HG03196 (cell line): ENCODE results near the gene CHL1.
A peak's percentile ranks its signal among the peaks of the same experiment; 100 is the strongest.

Source experiments
- ATAC-seq: cut with Tn5 transposase; IDR thresholded peaks from one replicate; pipeline ENCODE4 v1.9.1; 2021; ENCODE audit not compliant: unreplicated experiment

CHL1 gene

GRCh38 chr3:196311-197148 lies at the start of gene CHL1:
CHL1 (plus strand) TSS chr3:196763; CDS start chr3:319777, 123,014 bp downstream.
- ATAC-seq, result peak; percentile 9

- no peak for ATAC-seq
These were observed 44.9 kb upstream of the CHL1 start for GRCh38 chr3:151614-152189.

DNA sequence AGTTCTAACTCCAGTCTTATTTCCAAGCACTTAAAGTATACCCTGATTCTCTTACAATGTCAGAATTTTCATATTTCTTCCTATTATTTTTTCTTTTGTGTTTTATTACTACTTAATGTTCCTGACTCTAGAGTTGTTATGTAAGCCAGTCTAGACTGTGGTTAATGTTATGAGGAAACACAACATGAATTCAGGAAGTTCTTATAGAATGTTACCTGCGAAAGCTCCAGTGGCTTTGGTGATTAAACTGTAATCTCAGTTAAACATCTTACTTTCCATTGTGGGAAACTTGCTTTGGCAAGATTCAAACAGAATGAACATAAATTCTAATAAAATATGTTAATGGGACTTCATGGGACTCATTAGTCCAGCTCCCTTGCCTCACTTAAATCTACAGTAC lies 36.6 kb upstream of the CHL1 start:
- ATAC-seq, result no peak

DNA sequence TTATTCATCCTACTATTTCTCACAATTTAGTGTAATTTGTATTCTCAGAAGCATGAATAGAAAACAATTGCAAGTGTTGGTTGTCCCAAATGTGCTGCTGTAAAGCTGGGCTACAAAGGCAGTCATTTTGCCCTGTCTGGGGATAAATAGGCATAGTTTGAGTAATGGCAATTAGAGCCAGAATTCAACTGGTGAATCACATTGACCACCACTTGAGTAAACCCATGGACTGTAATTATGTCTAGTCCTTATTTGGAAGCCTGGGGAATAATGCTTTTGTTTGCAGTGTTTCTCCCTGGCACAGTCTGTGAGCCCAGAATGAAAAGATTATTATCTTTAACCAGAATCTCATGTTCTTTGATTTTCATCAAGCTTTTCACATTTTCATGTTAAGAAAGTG lies 30.5 kb upstream of the CHL1 start:
- ATAC-seq, result no peak

- ATAC-seq, result no peak
These were observed 29.8 kb upstream of the CHL1 start for GRCh38 chr3:166799-167198.

DNA sequence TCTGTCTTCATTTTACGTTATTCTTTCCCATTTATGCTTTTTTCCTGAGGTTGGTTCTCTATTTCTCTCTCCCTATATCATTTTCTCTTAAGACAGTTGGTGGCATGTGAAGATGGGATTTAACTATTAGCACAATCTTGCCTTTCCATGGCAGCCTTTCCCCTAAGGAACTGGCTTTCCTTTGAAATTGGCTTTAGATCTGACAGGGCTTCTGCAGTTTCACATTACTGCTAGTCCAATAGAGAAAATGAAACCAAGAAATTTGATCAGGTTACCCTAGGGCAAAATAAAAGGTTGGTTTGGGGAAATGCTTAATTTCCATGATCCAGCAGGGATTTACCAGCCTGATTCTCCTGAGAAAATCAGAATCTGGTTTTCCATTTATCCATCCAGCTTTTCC lies 22.7 kb upstream of the CHL1 start:
- ATAC-seq, result peak; percentile 90

DNA sequence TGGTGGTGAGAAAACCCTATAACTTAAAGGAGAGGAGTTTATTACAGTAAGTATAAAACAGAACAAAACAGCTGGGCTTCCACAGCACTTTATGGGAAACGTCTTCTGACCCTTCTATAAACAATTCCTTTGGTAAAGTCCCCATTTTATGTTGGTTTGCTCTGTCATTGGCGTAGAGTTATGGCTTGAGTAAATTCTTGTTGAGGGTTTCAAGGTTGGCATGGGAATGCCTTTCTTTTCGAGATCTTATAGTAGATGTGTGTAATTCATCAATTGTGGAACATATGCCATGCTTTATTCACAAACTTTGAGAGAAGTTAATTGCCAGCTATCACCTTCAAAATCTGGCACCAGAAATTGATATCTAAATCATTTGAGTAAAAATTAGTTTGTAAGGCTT lies 11.6 kb upstream of the CHL1 start:
- ATAC-seq, result no peak

GRCh38 chr3:192215-192929 lies 4.2 kb upstream of the CHL1 start:
- ATAC-seq, result peak; percentile 55

DNA sequence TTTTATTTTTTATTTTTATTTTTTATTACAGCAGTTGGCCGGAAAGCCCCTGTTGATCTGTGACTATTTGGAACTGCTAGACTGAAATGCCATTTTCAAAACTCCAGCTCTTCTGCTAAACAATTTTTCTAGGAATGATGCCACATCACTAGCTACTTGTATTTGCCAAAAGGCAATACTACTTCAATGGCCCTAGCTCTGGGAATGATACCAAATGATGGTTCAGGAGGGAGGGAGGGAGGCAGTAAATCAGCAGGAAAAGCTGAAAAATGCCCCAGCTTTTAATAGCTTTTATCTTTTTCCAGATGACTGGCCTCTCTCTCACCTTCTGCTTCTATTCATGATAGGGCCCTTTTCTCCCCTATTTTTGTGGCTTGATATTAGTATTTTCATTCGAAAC lies 2.6 kb upstream of the CHL1 start:
- no peak for ATAC-seq

DNA sequence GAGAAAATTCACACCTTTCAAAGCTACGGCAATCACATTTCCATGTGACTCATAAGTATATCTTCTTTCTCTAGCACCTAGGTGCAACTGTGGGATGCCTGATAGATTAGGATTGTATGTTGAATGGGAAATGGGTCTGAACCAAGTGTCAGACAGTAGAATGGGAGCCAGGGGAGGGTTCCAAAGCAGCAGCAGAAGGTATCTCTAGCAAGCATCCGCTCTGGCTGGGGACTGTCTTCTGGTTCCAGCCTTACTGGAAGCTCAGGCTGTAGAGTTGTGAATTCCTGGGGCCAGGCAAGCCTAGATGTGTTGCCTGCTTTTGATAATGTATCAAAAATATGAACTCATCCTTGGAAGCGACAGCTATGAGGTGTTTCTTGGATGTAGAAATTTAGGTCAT lies 2.1 kb upstream of the CHL1 start:
- ATAC-seq, result no peak

- ATAC-seq, result no peak
These were observed 897 bp upstream of the CHL1 start for GRCh38 chr3:195666-196065.

DNA sequence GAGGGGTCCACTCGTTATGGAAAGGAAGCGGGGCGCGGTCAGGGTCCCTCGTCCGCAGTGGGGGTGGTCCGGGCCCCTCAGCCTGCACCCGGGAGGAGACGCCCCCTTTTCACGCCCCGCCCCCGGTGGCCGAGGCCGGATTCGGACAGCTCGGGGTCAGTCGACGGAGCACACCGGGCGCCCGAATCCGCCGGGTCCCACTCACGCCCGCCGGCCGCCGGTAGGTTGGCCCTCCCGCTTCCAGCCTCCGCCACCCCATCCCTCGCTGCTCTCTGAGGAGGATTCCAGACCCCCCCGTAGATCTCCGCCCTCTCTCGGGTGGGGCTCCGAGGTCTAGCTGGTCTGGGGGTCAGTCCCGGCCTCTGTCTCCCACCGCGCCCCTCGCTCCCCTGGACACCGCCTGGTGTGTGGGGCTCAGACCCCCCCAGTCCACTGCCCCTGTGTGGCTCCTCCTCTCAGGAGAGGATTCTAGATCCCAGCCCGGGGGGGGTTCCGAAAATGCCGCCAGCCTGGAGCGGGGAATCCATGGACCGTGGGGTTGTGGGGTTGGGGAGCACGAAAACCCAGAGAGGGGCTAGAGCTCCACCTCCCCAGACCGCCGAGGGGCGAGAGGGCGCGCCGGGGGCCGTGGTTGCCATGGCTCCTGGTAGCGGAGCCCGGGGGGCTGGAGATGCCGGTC lies 725 bp downstream of the CHL1 start:
- ATAC-seq, result peak; percentile 24

- peak; percentile 42 for ATAC-seq
These were observed 1.4 kb downstream of the CHL1 start for GRCh38 chr3:197828-198491.

- no peak for ATAC-seq
These were observed 3.3 kb downstream of the CHL1 start for GRCh38 chr3:199835-200234.

DNA sequence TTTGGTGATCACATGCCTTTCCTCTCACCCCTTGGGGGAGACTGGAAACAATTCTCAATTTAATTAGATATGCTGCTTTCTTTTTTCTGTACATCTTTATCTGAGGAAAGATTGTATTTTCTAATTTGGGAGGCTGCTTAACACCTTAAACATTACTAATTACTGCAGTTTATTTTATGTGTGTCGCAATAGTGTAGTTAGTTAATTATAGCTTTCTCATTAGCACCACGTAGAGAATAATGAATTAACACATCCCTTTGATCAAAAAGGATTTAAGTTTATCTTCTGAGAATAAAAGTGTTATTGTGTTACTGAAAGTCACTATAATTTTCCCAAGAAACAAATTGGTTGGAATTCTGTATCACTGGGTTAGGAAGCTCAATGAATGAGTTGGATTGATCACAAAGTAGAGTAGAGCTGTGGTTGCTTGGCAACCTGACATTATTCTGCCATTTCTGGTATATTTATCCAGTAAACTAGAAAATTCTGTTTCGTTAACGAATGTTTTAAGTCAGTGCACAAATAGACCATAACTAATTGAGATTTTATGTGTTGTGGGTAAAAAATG lies 4.3 kb downstream of the CHL1 start:
- no peak for ATAC-seq

DNA sequence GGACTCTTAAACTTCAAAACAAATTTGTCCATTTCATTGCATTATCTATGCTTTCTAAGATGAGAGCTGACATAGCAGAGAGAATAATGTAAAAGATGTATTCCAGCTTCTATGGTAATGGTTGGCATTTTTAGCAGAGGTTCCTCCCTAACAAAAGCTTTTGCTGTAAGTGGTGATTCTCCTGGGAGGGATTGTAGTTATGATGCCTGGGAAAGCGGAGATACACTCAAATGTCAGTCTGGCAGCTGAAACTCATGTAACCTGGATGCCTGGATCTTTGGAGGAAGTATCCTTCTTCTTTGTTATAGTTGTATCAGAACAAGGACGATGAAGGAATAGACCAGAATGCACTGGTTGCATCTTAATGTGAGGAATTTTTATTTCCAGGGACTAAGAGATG lies 7.5 kb downstream of the CHL1 start:
- no peak for ATAC-seq

GRCh38 chr3:207973-208372 lies 11.4 kb downstream of the CHL1 start:
- ATAC-seq, result no peak

GRCh38 chr3:210669-211068 lies 14.1 kb downstream of the CHL1 start:
- no peak for ATAC-seq

GRCh38 chr3:212432-212831 lies 15.9 kb downstream of the CHL1 start:
- peak; percentile 87 for ATAC-seq

DNA sequence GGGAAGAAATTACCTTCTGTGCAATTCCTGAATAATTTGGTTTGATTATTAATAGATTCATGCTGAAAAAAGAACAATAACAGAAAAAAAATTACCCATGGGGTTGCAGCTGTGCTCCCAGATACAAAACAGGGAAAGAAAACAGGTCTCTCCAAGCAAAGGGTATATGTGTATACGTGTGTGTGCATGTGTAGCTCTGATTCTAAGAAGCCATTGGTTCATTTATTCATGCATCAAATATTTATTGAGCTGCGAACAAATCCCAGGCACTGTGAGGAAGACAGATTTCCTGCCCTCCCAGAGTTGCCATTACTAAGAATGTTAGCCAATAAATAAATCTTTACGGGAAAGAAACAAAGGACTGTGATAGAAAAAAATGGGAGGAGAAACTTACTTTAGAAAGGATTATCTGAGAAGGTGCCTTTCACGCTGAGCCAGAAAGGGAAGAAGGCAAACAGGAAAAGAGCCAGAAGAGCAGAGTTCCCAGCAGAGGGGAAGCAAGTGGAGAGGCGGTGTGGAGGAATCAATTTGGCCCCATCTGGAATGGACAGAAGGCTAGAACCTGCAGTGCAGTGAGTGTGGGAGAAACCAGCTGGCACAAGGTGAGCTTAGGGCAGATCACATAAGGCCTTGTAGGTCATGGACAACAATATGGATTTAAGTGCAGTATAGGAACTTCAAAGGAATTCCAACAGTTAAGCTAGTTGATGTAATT lies 20.7 kb downstream of the CHL1 start:
- no peak for ATAC-seq
